Testis (tissue), 3 donors: ENCODE results near the gene GNG13. TPM values are rescaled to one million over a fixed set of nuclear protein-coding genes. Genes with fewer than 3 reads are reported as not detected.

ENCODE experiments used
- DNase-seq: peaks from one replicate; pipeline ENCODE4 v3.0.0-alpha.2; 2019
- H3K27ac ChIP-seq, 2 donors: fragments of 200-600 bp; sonication (generic); one replicate each; pipeline ENCODE4 v1.5.1; 2019
- H3K27me3 ChIP-seq: fragments of 200-600 bp; sonication (generic); one replicate; pipeline ENCODE4 v1.5.1; 2019
- H3K36me3 ChIP-seq: fragments of 200-600 bp; sonication (generic); one replicate; pipeline ENCODE4 v1.5.1; 2017; ENCODE audit warnings: low read depth; ENCODE audit errors: missing control alignments
- H3K4me1 ChIP-seq: fragments of 200-600 bp; sonication (generic); one replicate; pipeline ENCODE4 v1.5.1; 2019
- H3K4me3 ChIP-seq, 2 donors: fragments of 200-600 bp; sonication (generic); one replicate each; pipeline ENCODE4 v1.5.1; 2017 to 2019
- H3K9me3 ChIP-seq: fragments of 200-600 bp; sonication (generic); one replicate; pipeline ENCODE4 v1.5.1; 2017
- POLR2A ChIP-seq: fragments of 450-650 bp; IDR thresholded peaks from one replicate; pipeline ENCODE4 v1.6.1; 2017; ENCODE audit warnings: antibody characterized with exemption, mild to moderate bottlenecking, moderate library complexity
- WGBS, 2 donors: methylation state at CpG; one replicate each; pipeline ENCODE4 v1.1.5; 2018; 5-methylcytosine and 5-hydroxymethylcytosine counted together
- intact Hi-C: fragments of 100-400 bp; cut with DNase I; formaldehyde crosslinking; loops from one replicate; pipeline ENCODE4 v1.15.1; 2023; ENCODE audit warnings: low total_unique reads
- polyA plus RNA-seq: library from polyadenylated mRNA; stranded (reverse); fragments of 350-450 nt; fragmentation: Illumina TruSeq; extraction: RNeasy Lipid Tissue Mini Kit (QIAGEN cat#74804); gene quantifications from one replicate; pipeline ENCODE4 v1.2.3, GENCODE V29; 2014; ENCODE audit warnings: low read depth, low replicate concordance; ENCODE audit not compliant: insufficient read depth
- total RNA-seq, 2 donors: library from RNA; depleted of rRNA; stranded (reverse); fragments of >200 nt; gene quantifications; one replicate each; pipeline ENCODE4 v1.2.3, GENCODE V29; 2016
- TF ChIP-seq, protein P1 (sequence below), 3 experiments: fragments of 450-650 bp in 2 of 3; fragments of 200-600 bp in 1 of 3; sonication (generic) in 1 of 3; IDR thresholded peaks; one replicate each; pipeline ENCODE4 v1.5.1; 2016 to 2019; ENCODE audit warnings: antibody characterized with exemption in 3 of 3, mild to moderate bottlenecking in 2 of 3, moderate library complexity in 1 of 3

Gene GNG13
- total and polyA plus RNA-seq, 3 donors from 2014 or later = not detected

DNA sequence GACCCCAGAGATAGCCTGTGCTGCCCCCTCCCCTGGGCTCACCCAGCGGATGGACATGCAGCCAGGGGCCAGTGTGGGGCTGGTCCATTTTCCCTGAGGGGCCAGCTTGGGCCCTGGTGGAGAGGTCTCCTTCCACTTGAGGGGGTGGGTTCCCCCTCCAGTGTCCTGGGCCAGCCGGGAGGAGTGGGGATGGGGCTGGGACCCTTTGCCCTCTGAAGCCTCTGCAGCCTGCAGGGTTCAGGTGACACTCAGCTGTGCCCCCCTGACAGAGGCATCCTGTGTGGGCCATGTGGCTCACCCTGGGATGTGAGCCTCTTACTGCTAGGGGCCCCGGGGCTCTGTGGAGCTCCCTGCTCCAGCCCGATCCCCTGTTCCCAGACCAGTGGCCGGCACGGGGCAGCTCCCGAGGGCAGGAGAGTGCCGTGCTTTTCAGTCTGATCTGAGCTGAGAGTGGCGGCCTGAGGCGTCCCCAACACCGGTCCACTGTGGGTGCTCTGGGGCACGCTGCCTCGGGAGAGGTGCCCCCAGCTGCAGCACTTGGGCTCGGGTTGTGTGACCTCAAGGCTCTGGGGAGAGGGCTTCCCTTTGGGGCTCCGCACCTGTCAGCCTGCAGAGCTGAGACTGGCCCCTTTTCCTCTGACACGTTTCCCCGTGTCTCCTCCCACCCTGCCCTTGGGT, 439 bp upstream of the GNG13 start:
- TF ChIP-seq, protein P1, sequence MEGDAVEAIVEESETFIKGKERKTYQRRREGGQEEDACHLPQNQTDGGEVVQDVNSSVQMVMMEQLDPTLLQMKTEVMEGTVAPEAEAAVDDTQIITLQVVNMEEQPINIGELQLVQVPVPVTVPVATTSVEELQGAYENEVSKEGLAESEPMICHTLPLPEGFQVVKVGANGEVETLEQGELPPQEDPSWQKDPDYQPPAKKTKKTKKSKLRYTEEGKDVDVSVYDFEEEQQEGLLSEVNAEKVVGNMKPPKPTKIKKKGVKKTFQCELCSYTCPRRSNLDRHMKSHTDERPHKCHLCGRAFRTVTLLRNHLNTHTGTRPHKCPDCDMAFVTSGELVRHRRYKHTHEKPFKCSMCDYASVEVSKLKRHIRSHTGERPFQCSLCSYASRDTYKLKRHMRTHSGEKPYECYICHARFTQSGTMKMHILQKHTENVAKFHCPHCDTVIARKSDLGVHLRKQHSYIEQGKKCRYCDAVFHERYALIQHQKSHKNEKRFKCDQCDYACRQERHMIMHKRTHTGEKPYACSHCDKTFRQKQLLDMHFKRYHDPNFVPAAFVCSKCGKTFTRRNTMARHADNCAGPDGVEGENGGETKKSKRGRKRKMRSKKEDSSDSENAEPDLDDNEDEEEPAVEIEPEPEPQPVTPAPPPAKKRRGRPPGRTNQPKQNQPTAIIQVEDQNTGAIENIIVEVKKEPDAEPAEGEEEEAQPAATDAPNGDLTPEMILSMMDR (IDR thresholded peaks at IDR 0.05) = no peak
- no peak for TF ChIP-seq POLR2A
- no peaks in the 10 kb centered on the region for H3K9me3 ChIP-seq
- no peaks in the 10 kb centered on the region for H3K27me3 ChIP-seq
- peaks cover 5% of the 10 kb centered on the region for H3K4me1 ChIP-seq
- WGBS, 2 donors = 25 to 38% methylated on average over 6 to 9 of the region's 17 CpGs
- DNase-seq = no peak
- intact Hi-C loops = no loop called here
- no peak overlapping the region for H3K27ac ChIP-seq
- no peaks in the 10 kb centered on the region for H3K36me3 ChIP-seq
- H3K4me3 ChIP-seq = no peak overlapping the region

DNA sequence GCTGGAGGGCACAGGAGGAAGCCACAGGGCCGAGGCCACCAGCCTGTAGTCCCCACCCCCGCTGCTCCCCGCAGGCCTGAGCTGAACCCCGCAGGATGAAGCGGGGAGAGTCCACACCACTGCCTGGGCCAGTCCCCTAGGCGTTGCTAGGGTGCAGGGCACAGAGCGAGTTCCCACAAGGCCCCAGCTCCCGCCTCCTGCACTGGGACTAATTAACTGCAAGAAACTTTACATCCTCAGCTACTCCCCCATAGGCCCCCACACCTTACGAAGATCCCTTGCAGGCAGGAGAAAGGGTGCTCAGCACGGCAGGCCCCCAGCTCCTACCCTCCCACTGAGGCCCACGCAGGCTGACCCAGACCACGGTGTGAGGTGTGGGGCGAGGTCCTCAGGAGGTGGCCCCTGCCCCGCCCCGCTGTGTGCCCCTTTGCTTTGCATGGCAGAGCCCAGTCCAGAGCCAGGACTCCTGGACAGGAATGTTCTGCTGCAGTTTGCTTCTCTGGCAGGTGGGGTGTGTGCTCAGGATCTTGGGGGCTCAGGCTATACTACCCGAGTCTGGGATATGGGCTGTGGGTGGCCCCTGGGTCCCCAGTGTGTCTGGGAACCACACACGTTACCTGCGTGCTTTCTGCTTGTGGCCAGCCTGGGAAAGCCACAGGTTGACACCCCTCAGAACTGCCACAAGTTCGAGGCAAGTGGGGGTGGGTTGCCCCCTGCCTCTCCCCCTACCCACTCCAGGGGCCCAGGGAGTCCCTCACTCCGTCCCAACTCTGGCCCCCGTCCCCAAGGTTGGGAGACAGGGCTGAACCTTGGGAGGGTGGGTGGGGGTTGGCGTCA, 1.2 kb downstream of the GNG13 start:
- Histone ChIP-seq H3K36me3 (no peaks in the 10 kb centered on the region), H3K27me3 (no peaks in the 10 kb centered on the region), H3K4me1 (peaks cover 4% of the 10 kb centered on the region), H3K9me3 (no peaks in the 10 kb centered on the region), H3K4me3 (no peak overlapping the region), H3K27ac (no peak overlapping the region)
- no peak for TF ChIP-seq POLR2A
- TF ChIP-seq, protein P1 (IDR thresholded peaks at IDR 0.05) = no peak
- intact Hi-C loops = no loop called here
- 59 to 65% methylated on average over 15 to 22 of the region's 22 CpGs for WGBS, 2 donors
- DNase-seq = no peak

DNA sequence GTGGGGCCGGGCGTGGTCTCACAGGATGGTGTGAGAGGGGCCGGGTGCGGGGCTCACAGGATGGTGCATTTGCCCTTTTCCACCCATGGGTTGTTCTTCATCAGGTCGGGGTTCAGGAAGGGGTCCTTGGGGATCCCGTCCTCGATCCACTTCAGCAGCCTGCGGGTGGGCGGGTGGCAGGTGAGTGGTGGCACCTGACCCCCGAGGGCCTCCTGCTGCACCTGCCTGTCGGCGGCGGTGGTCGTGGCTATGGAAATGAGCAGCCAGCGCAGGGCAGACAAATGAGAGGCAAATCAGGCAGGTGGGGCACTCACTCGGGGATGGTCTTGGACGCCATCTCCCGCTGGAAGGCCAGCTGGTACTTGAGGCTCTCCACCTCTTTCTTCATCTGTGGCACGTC, 1.9 kb downstream of the GNG13 start:
- TF ChIP-seq, protein P1 (IDR thresholded peaks at IDR 0.05) = no peak
- TF ChIP-seq POLR2A = no peak
- Histone ChIP-seq H3K36me3 (no peaks in the 10 kb centered on the region), H3K4me3 (no peak overlapping the region), H3K4me1 (peaks cover 4% of the 10 kb centered on the region), H3K27ac (no peak overlapping the region), H3K27me3 (no peaks in the 10 kb centered on the region), H3K9me3 (no peaks in the 10 kb centered on the region)
- intact Hi-C loops = no loop called here
- DNase-seq = no peak
- 88 to 93% methylated on average over 8 to 19 of the region's 19 CpGs for WGBS, 2 donors

DNA sequence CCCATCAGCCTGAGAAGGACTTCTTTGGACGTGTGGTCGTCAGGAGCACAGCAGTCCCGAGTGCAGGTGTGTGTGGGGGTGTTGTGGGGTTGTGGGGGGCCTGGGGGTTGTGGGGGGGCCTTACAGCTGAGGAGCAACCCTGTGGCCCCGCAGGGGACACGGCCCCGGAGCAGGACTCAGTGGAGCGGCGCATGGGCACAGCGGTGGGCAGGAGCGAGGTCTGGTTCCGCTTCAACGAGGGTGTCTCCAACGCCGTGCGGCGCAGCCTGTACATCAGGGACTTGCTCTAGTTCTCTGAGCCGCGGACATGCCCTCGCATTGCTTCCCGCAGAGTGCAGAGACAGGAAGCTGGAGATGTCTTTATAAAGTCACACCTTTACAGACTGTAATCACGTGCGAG, 2.8 kb downstream of the GNG13 start:
- H3K27me3 ChIP-seq = no peaks in the 10 kb centered on the region
- peaks cover 4% of the 10 kb centered on the region for H3K4me1 ChIP-seq
- 93 to 96% methylated on average over 19 to 22 of the region's 22 CpGs for WGBS, 2 donors
- intact Hi-C loops = no loop called here
- no peaks in the 10 kb centered on the region for H3K36me3 ChIP-seq
- no peak overlapping the region for H3K27ac ChIP-seq
- no peaks in the 10 kb centered on the region for H3K9me3 ChIP-seq
- no peak for DNase-seq
- H3K4me3 ChIP-seq = no peak overlapping the region
- TF ChIP-seq, protein P1 (IDR thresholded peaks at IDR 0.05) = no peak
- no peak for TF ChIP-seq POLR2A
